Panc1 (cell line): ENCODE results near the gene ZNF652. TPM values are rescaled to one million over a fixed set of nuclear protein-coding genes. Genes with fewer than 3 reads are reported as not detected.

Experiments
- ATAC-seq: fragments of 200-7000 bp; cut with Tn5 transposase; 2 replicates; pipeline ENCODE4 v1.9.1; 2020; ENCODE audit warnings: mild to moderate bottlenecking, moderate library complexity
- BruUV-seq: library from RNA; stranded (reverse); fragments of 400-500 nt; replicated peaks from 2 replicates; lab custom pipeline; 2021; lab: Mats Ljungman, UMichigan
- CTCF ChIA-PET: fragments of 300-600 bp; sonication (Branson Sonifier 250); formaldehyde crosslinking; loops from one replicate; lab custom pipeline; 2022; ENCODE audit warnings: antibody characterized with exemption; lab: Charles Lee
- POLR2A ChIA-PET: fragments of 300-600 bp; sonication (Branson Sonifier 250); formaldehyde crosslinking; loops from one replicate; lab custom pipeline; 2022; ENCODE audit warnings: antibody characterized with exemption; lab: Charles Lee
- DNase-seq: peaks from one replicate; pipeline ENCODE4 v3.0.0-alpha.2; 2010; ENCODE audit warnings: low read depth, low spot score
- H3K27ac ChIP-seq: 2 replicates; pipeline ENCODE4 v1.5.1; 2011; ENCODE audit warnings: mild to moderate bottlenecking, low read length, inconsistent platforms
- H3K27me3 ChIP-seq: fragments of 200-500 bp; sonication (Bioruptor generic); 2 replicates; pipeline ENCODE4 v1.6.0; 2014; ENCODE audit warnings: low read length, inconsistent platforms; ENCODE audit not compliant: control insufficient read depth, insufficient read depth
- H3K36me3 ChIP-seq: fragments of 200-500 bp; sonication (Bioruptor generic); 2 replicates; pipeline ENCODE4 v1.5.1; 2014; ENCODE audit warnings: inconsistent platforms, mild to moderate bottlenecking, low read length, moderate library complexity; ENCODE audit not compliant: control insufficient read depth, insufficient read depth
- H3K4me1 ChIP-seq: 2 replicates; pipeline ENCODE4 v1.5.1; 2011; ENCODE audit warnings: inconsistent platforms, mild to moderate bottlenecking, low read length, moderate library complexity; ENCODE audit not compliant: control insufficient read depth, insufficient read depth
- H3K4me3 ChIP-seq, 2 experiments: 2 replicates each; pipeline ENCODE4 v1.5.1; 2011 to 2012; ENCODE audit warnings: low read depth in 2 of 2, low read length in 2 of 2, mild to moderate bottlenecking in 2 of 2, inconsistent platforms in 1 of 2, moderate library complexity in 1 of 2
- H3K9me3 ChIP-seq: fragments of 200-500 bp; sonication (Bioruptor generic); 2 replicates; pipeline ENCODE4 v1.5.1; 2014; ENCODE audit warnings: low read depth, mild to moderate bottlenecking, inconsistent platforms, low read length, moderate library complexity; ENCODE audit not compliant: control insufficient read depth, insufficient read depth
- CTCF ChIP-seq: fragments of 450-650 bp; IDR thresholded peaks from 2 replicates; pipeline ENCODE4 v1.5.1; 2017; ENCODE audit warnings: mild to moderate bottlenecking
- POLR2AphosphoS5 ChIP-seq: IDR thresholded peaks from 2 replicates; pipeline ENCODE4 v1.6.1; 2012; ENCODE audit warnings: mild to moderate bottlenecking, low read depth, low read length, moderate library complexity
- REST ChIP-seq, 2 experiments: IDR thresholded peaks; 2 replicates each; pipeline ENCODE4 v1.6.1; 2011 to 2012; ENCODE audit warnings: low read depth in 2 of 2, control low read depth in 1 of 2, low read length in 1 of 2, mild to moderate bottlenecking in 1 of 2, moderate library complexity in 1 of 2; ENCODE audit not compliant: insufficient read depth in 1 of 2
- SIN3A ChIP-seq: IDR thresholded peaks from 2 replicates; pipeline ENCODE4 v1.6.1; 2012; ENCODE audit warnings: low read depth, mild to moderate bottlenecking, low read length, moderate library complexity, borderline replicate concordance; ENCODE audit not compliant: insufficient read depth
- TCF7L2 ChIP-seq: IDR thresholded peaks from 2 replicates; pipeline ENCODE4 v1.6.1; 2011; ENCODE audit warnings: mild to moderate bottlenecking, low read depth, low read length, inconsistent platforms
- in situ Hi-C: cut with HindIII; loops from 2 replicates; pipeline ENCODE4 v1.10.0; 2016; ENCODE audit warnings: low sequenced_read_pairs, low pct_unique_long_range_greater_than_20kb
- intact Hi-C: fragments of 100-400 bp; cut with micrococcal nuclease; formaldehyde crosslinking; loops from one replicate; pipeline ENCODE4 v1.10.0; 2022; ENCODE audit not compliant: unreplicated experiment
- total RNA-seq: library from RNA; stranded (reverse); gene quantifications from one replicate; pipeline ENCODE4 v1.2.1, GENCODE V29; 2021; ENCODE audit not compliant: unreplicated experiment

Gene ZNF652
- total RNA-seq, 1 experiment from 2014 or later: 42.4 TPM

GRCh38 chr17:49353607-49354006 is 8.4 kb downstream of the ZNF652 start:
- DNase-seq (no peak), ATAC-seq (no peak)
- ChIA-PET CTCF (no interaction called here), POLR2A (no interaction called here)
- in situ Hi-C loops (no loop called here), intact Hi-C loops (no loop called here)
- TF ChIP-seq REST (IDR thresholded peaks at IDR 0.05; ENCODE audit: insufficient read depth in 1 of 2, low read depth in 2 of 2, low read length in 1 of 2) (no peak), POLR2AphosphoS5 (no peak), SIN3A (no peak), TCF7L2 (no peak), CTCF (no peak)
- no peaks in the 10 kb centered on the region for H3K27me3 ChIP-seq
- no peak overlapping the region for H3K4me3 ChIP-seq
- H3K36me3 ChIP-seq: no peaks in the 10 kb centered on the region
- H3K27ac ChIP-seq: no peak overlapping the region
- H3K4me1 ChIP-seq: peaks cover 5% of the 10 kb centered on the region; the same call in 1 of the 2 replicates
- BruUV-seq: no TSS peak
- no peaks in the 10 kb centered on the region for H3K9me3 ChIP-seq

GRCh38 chr17:49352587-49353154 is 9.4 kb downstream of the ZNF652 start:
- ATAC-seq (no peak), DNase-seq (no peak)
- no peak overlapping the region for H3K4me3 ChIP-seq
- no peaks in the 10 kb centered on the region for H3K27me3 ChIP-seq
- ChIA-PET POLR2A (interaction anchor here (0.7 kb wide), 1 partner anchor 11 kb away, joined by 5 read pairs; no protein-coding TSS in a partner anchor), CTCF (interaction anchor here (0.7 kb wide), 1 partner anchor 18 kb away, joined by 5 read pairs; no protein-coding TSS in a partner anchor)
- intact Hi-C loops: no loop called here
- TF ChIP-seq REST (IDR thresholded peaks at IDR 0.05; ENCODE audit: insufficient read depth in 1 of 2, low read depth in 2 of 2, low read length in 1 of 2): no peak
- no peak for TF ChIP-seq POLR2AphosphoS5
- no peaks in the 10 kb centered on the region for H3K36me3 ChIP-seq
- in situ Hi-C loops: no loop called here
- H3K27ac ChIP-seq: no peak overlapping the region
- H3K9me3 ChIP-seq: no peaks in the 10 kb centered on the region
- no TSS peak for BruUV-seq
- no peaks in the 10 kb centered on the region for H3K4me1 ChIP-seq
